MM.1S (cell line): ENCODE measurements around the gene PNPLA7.

Experiments used
- CTCF ChIP-seq: fragments of 300-600 bp; sonication (generic); IDR thresholded peaks from 2 replicates; pipeline ENCODE4 v1.5.1; 2016; ENCODE audit warnings: antibody characterized with exemption, low read length, mixed read lengths
- EZH2 ChIP-seq: fragments of 300-600 bp; sonication (generic); optimal IDR thresholded peaks from 2 replicates; pipeline ENCODE3; 2017; ENCODE audit warnings: low read depth, mild to moderate bottlenecking, antibody characterized with exemption, low read length, mixed read lengths

DNA sequence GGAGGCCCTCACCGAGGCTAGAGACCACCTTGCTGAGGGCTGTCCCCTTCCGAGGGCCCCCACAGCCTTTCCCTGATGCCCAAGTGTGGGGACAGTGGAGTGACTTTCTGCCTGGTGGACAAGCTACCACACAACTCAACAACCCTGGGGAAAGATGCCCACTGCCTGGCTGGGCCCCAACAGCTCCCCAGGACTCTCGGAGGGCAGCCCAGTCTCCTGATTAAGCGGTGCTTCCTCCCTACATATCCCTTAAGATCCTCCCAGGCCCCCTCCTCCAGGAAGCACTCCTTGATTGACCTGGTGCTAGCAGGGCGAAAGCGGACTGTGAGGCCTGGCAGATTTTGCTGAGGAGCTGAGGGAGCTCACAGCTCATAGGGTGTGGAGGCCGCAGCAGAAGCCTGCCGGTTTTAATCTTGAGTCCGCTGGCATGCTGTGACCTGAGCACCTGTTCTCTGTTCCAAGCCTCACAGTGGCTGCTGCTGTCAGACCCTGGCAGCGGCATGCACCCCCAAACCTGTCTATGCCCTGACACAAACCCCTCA, 93.3 kb downstream of the PNPLA7 start:
- TF ChIP-seq CTCF (no peak), EZH2 (no peak)
